Stimulated activated CD4-positive, alpha-beta T cell treated with anti-CD3 and anti-CD28 coated beads, TNF-alpha, amount 100 ng/mL, for 1 hour (primary cell): ENCODE measurements around the gene TEF.
"Not testable (repeated sequence)": the region's sequence is repeated elsewhere in the genome, so short reads cannot be mapped to it uniquely, and the experiment has no call there.

Experiments used
- DNase-seq, 3 donors: peaks; one replicate each; pipeline ENCODE4 v3.0.0-alpha.2; 2020; ENCODE audit warnings: low read depth in 3 of 3, low spot score in 1 of 3

TEF gene

DNA sequence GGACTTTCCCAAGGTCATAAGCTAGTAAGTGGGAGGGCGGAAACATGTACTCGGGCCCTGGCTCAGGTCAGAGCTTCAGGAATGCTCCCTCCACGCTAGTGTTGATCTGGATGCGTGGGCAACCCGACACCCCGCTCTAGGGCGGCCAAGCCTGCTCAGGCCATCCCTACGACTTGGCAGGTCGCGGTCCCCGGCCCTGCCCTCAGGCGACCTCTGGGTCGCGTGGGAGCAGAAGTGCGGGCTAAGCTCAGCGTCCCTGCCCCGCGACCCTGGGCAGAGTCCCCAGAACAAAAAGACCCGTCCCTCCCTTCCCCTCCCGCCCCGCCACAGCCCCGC is 781 bp upstream of the TEF start:
- no peak for DNase-seq

GRCh38 chr22:41382098-41382578 is 396 bp downstream of the TEF start:
- DNase-seq, result peak; percentile 7 to 53 (median 37)

DNA sequence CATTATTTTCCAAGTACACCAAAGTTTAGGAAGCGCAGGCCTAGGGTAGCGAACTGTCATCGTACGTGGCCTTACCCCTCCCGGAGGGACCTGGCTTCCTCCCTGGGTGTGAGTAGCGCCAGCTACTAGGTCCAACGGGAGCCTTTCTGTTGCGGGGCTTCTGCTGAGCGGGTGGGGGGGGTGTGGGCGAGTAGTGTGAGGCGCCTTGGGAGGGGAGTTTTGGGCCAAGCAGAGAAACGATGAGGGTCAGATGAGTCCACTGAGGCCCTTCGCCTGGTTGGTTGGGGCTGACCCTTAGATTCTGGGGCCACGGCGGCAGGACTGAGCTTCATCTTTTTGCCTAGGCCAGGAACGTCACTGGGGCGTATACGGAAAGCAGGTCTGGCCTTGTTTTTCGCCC is 868 bp downstream of the TEF start:
- no peak for DNase-seq

DNA sequence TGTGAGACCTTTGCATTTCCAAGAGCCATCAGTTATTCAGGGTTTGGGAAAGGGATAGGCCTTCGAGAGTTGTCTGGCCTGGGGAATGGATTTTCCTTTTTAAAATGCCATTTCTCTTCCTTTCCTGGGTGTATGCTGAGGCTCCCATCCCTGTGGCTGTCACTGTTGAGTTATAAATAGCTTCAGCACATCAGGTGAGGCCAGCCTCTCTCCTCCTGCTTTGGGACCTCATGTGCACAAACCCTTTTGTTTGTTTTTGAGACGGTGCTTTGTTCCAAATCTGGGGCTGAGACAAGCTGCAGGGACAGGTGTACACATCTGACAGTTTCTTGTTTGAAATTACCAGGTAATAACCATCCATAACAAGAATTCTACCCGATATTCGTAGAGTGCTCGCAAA is 1.3 kb downstream of the TEF start:
- no peak for DNase-seq

DNA sequence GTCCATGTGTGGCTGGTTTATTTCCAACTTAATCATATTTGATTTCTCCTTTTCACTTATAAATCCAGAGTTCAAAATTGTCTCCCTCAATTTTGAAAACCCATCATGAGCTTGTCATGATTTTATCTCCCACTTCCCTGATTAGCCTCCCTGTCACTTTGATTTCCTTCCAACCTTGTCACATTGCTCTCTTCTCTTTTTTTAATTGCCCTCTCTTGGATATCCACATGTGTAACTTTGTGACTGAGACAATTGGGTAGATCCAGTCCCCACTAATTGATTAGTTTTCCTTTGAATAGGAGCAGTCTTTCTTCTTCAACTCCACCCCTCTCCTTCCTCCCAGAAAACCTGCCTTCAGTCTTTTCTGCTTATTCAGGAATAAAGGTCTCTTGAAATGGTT is 2.4 kb downstream of the TEF start:
- DNase-seq, result no peak

GRCh38 chr22:41387341-41387740 is 5.6 kb downstream of the TEF start:
- no peak for DNase-seq

DNA sequence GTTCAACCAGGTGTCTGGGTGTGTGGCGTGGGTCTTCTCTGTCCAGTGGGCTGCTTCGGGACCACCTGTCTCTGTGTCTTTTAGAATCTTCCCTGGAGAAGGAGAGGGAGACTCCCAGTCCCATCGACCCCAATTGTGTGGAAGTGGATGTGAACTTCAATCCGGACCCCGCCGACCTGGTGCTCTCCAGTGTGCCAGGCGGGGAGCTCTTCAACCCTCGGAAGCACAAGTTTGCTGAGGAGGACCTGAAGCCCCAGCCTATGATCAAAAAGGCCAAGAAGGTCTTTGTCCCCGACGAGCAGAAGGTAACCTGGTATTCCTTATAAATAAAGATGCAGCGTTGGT is 12.2 kb downstream of the TEF start:
- no peak for DNase-seq

- DNase-seq, result no peak
These were observed 13.9 kb downstream of the TEF start for GRCh38 chr22:41395531-41396240.

DNA sequence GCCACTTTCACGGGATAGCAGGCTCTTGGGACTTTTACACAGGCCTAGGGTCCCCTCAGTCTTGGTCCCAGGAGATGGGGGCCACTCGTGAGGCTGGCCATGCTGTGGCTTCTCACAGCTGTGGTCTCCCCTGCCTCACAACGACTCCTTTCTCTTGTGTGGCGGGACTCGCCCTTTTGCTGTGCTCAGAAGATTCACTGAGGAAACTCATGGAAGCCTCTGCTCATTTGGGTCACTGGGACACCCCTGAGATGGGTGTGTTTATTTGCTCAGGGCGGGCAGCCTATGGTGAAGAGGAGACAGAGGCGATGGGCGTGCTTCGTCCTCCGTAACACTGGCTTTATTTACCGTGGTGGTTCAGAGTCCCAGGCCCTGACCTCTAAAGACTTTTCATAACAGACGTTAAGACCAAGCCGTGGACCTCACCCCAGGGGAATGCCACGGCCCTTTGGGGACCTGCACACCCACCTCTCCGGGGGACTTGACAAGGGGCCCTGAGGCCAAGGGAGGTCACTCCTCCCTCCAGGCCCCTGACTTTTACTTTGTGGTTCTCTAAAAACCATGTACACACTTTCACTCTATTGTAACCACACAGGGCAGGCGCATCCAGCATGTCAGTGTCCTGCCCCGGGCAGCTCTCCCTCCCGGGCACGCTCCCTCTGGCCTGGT is 15.5 kb downstream of the TEF start:
- DNase-seq, result no peak

GRCh38 chr22:41398921-41399320 is 17.2 kb downstream of the TEF start:
- DNase-seq, result no peak

DNA sequence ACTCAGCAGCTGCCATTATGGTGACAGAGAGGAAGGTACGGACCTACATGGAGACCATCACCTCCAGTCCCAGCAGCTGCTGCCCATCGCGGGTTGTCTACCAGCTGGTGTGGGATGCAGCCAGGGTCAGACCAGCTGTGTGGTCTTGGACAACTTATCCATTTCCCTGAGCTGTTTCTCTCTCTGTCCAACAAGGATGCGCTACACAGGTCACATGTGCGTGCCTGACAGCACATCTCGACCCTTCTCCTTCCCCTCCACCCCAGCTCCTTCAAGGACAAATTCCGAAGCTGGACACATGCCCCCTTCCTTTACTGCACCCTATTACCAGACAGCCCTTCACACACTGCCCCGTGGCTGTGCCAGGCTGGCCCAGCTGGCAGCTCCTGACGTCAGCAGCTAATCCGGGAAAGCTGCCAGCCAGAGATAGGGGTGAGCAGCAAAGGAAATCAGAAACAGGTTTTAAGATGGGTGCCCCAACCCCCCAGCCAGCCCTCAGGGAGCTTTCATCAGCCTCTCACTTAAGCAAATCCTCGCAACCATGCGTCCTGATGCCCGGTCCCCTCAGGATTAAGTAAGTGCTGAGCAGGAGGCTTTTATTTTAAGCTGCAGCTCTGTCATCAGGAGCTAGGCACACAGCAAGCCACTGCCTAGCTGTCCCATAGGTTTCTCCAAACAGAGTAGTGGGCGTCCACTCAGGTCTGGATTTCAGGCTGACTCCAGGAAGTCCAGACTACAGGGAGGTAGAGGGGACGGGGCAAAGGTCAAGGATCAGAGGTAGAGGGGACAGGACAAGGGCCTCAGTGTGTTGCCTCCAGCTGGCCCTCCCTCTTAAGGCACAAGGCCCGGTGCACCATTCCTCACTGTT is 20.3 kb downstream of the TEF start:
- no peak for DNase-seq

DNA sequence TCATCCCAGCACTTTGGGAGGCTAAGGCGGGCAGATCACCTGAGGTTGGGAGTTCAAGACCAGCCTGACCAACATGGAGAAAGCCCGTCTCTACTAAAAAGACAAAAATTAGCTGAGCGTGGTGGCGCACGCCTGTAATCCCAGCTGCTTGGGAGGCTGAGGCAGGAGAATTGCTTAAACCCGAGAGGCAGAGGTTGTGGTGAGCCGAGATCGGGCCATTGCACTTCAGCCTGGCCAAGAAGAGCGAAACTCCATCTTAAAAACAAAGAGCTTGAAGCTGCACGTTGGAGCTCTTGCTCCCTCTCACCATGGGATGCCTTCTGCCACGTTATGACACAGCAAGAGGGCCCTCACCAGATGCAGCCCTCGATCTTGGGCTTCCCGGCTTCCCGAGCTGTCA is 21.1 kb downstream of the TEF start:
- DNase-seq, result not testable (repeated sequence)

GRCh38 chr22:41403532-41404318 is 22.0 kb downstream of the TEF start:
- peak; percentile 59 to 64 (median 62) for DNase-seq

- peak in 1 of 3 donors; percentile 16 for DNase-seq
These were observed 23.8 kb downstream of the TEF start for GRCh38 chr22:41405588-41405987.

- DNase-seq, result no peak
These were observed 24.7 kb downstream of the TEF start for GRCh38 chr22:41406410-41406809.

- no peak for DNase-seq
These were observed 25.7 kb downstream of the TEF start for GRCh38 chr22:41407433-41407832.

DNA sequence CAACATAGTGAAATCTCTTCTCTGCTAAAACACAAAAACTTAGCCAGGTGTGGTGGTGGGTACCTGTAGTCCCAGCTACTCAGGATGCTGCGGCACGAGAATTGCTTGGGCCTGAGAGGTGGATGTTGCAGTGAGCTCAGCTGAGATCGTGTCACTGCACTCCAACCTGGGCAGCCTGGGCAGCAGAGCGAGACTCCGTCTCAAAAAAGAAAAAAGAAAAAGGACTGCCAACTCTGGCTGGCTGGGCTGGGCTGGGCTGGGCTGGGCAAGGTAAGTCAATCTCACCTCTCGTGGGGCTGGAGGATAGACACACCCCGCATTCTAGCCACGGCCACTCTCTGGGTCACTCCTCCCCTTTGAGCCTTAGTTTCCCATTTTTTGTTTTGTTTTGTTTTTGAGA is 26.9 kb downstream of the TEF start:
- DNase-seq, result no peak

GRCh38 chr22:41410311-41410751 is 28.6 kb downstream of the TEF start:
- DNase-seq, result no peak

- no peak for DNase-seq
These were observed 29.5 kb downstream of the TEF start for GRCh38 chr22:41411021-41411851.

GRCh38 chr22:41415554-41415953 is 33.8 kb downstream of the TEF start:
- DNase-seq, result no peak
